Upper lobe of right lung (tissue), 1 donor: ENCODE results near the gene CD34. TPM values are rescaled to one million over a fixed set of nuclear protein-coding genes. Genes with fewer than 3 reads are reported as not detected.

Experiments
- ATAC-seq: fragments of 200-7000 bp; cut with Tn5 transposase; one replicate; pipeline ENCODE4 v1.9.1; 2020; ENCODE audit warnings: mild to moderate bottlenecking, moderate library complexity
- DNase-seq: peaks from one replicate; pipeline ENCODE4 v3.0.0-alpha.2; 2020
- H3K27ac ChIP-seq: fragments of 200-600 bp; one replicate; pipeline ENCODE4 v1.8.0; 2022
- H3K27me3 ChIP-seq: fragments of 200-600 bp; one replicate; pipeline ENCODE4 v1.8.0; 2022; ENCODE audit warnings: mild to moderate bottlenecking
- H3K36me3 ChIP-seq: fragments of 200-600 bp; one replicate; pipeline ENCODE4 v1.8.0; 2022
- H3K4me1 ChIP-seq: fragments of 200-600 bp; one replicate; pipeline ENCODE4 v1.8.0; 2022
- H3K4me3 ChIP-seq: fragments of 200-600 bp; one replicate; pipeline ENCODE4 v1.8.0; 2022; ENCODE audit warnings: mild to moderate bottlenecking
- H3K9me3 ChIP-seq: fragments of 200-600 bp; one replicate; pipeline ENCODE4 v1.8.0; 2022
- intact Hi-C: fragments of 100-400 bp; cut with DNase I; formaldehyde crosslinking; loops from one replicate; pipeline ENCODE4 v1.11.0; 2022
- total RNA-seq: library from RNA; stranded (reverse); fragmentation: NEBNext Ultra II Directional; extraction: Animal tissue kit (Norgen Biotek cat#: 25700); gene quantifications from one replicate; pipeline ENCODE4 v1.2.1, GENCODE V29; 2021
- TF ChIP-seq, protein P1 (sequence below): fragments of 200-600 bp; IDR thresholded peaks from one replicate; pipeline ENCODE4 v1.8.0; 2022; ENCODE audit warnings: antibody characterized with exemption
- donor health status: DM: no; HTN: yes; CAD: no; lungs with severe emphysema.

The CD34 gene
- total RNA-seq, 1 donor from 2014 or later: 50.7 TPM

DNA sequence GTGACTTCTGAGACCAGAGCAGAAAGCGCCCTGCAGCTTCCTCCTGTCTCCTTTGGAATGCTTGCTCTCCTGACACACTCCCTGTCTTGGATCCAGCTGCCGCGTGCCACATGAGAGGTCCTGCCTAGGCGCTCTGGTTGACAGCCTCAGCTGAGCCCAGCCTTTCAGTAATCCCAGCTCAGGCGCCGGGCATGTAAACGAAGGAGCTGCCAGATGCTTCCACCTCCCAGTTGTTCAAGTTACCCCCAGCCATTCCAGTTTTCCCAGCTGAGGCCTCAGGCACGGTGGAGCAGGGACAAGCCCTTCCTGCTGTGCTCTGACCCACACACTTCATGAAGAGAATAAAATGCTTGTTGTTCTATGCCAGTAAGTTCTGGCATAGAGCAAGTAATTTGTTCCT, 14.3 kb upstream of the CD34 start:
- H3K9me3 ChIP-seq: no peaks in the 10 kb centered on the region
- H3K27ac ChIP-seq: peak overlapping the region; percentile 61
- TF ChIP-seq, protein P1, sequence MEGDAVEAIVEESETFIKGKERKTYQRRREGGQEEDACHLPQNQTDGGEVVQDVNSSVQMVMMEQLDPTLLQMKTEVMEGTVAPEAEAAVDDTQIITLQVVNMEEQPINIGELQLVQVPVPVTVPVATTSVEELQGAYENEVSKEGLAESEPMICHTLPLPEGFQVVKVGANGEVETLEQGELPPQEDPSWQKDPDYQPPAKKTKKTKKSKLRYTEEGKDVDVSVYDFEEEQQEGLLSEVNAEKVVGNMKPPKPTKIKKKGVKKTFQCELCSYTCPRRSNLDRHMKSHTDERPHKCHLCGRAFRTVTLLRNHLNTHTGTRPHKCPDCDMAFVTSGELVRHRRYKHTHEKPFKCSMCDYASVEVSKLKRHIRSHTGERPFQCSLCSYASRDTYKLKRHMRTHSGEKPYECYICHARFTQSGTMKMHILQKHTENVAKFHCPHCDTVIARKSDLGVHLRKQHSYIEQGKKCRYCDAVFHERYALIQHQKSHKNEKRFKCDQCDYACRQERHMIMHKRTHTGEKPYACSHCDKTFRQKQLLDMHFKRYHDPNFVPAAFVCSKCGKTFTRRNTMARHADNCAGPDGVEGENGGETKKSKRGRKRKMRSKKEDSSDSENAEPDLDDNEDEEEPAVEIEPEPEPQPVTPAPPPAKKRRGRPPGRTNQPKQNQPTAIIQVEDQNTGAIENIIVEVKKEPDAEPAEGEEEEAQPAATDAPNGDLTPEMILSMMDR: no peak
- H3K27me3 ChIP-seq: no peaks in the 10 kb centered on the region
- peak; percentile 60 for ATAC-seq
- H3K36me3 ChIP-seq: no peaks in the 10 kb centered on the region
- intact Hi-C loops: no loop called here
- peaks cover 30% of the 10 kb centered on the region for H3K4me1 ChIP-seq
- no peak for DNase-seq
- no peak overlapping the region for H3K4me3 ChIP-seq

DNA sequence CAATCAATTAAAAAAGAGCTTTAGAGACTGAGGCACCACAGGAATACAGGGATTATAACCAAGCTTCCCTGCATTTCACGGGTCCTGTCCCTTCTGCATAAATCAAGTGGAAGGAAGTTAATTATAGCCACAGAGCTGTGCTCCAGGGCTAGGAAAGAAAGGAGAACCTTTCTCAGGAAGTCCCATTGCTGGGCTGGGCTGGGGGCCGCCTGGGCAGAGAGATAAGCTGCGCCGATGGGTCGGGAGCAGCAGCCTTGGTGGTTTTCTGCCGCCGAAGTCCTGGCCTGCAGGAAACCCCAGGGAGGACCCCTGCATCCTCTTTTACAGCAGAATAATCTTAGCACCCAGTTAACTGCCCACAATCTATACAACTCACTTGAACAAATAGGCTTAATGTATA, 12.6 kb upstream of the CD34 start:
- Histone ChIP-seq H3K9me3 (no peaks in the 10 kb centered on the region), H3K27me3 (no peaks in the 10 kb centered on the region), H3K27ac (no peak overlapping the region), H3K4me1 (peaks cover 45% of the 10 kb centered on the region), H3K4me3 (no peak overlapping the region), H3K36me3 (no peaks in the 10 kb centered on the region)
- ATAC-seq (peak; percentile 23), DNase-seq (no peak)
- TF ChIP-seq, protein P1: no peak
- intact Hi-C loops: no loop called here

DNA sequence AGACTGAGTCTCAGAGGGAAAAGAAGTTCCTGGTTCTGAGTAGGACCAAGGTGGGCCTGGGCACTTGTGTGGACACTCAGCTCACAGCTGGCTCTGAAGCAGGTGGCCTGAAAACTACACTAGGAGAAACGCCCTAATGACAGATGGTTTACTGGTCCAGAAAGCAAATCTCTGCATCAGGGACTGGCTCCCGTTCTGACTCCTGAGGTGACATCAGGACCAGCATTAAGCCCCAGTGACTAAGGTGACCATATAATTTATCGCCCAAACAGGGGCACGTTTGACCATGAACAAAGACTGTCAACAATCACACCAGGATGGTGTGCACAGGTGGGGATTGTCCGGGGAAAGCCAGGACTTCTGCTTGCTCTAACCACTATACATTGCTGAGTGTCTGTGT, 12.2 kb upstream of the CD34 start:
- intact Hi-C loops: no loop called here
- Histone ChIP-seq H3K9me3 (no peaks in the 10 kb centered on the region), H3K4me1 (peaks cover 49% of the 10 kb centered on the region), H3K27ac (peak overlapping the region; percentile 76), H3K4me3 (no peak overlapping the region), H3K36me3 (no peaks in the 10 kb centered on the region), H3K27me3 (no peaks in the 10 kb centered on the region)
- ATAC-seq: no peak
- TF ChIP-seq, protein P1: no peak
- DNase-seq: no peak

DNA sequence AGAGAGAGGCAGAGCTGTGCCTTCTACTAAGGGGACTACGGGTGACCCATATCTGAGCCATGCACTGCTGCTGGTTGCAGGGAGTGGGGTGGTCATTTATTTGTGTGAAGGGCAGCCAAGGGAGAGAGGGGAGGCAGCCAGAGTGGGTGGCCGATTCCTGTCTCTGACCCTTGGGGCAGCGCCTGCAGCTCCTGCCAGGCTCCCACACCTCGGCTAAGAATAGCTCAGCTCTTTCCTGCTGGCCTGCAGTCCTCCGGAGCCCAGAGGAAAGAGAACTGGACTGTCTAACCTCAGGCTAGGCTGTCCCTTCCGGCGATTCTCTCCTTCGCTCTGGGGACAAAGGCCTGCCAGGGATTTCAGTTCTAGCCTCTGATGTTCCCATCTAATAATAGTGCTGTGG, 11.6 kb upstream of the CD34 start:
- Histone ChIP-seq H3K9me3 (no peaks in the 10 kb centered on the region), H3K27me3 (no peaks in the 10 kb centered on the region), H3K4me1 (peaks cover 52% of the 10 kb centered on the region), H3K4me3 (no peak overlapping the region), H3K36me3 (no peaks in the 10 kb centered on the region), H3K27ac (peak overlapping the region; percentile 76)
- intact Hi-C loops: no loop called here
- ATAC-seq (peak; percentile 74), DNase-seq (no peak)
- TF ChIP-seq, protein P1: no peak

DNA sequence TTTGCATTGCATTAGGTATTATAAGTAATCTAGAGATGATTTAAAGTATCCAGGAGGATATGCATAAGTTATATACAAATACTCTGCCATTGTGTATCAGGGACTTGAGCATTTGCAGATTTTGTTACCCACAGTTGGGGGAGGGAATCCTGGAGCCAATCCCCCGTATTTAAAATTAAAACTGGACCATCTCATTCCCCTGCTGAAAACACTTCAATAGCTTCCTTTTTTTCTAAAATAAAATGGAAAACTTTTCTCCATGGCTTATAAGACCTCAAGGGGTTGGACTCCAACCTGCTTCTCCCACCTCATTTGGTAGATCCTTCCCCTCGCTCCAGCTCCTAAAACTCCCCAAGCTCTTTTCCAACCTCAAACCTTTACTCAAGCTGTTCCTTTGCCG, 10.4 kb upstream of the CD34 start:
- no peak for DNase-seq
- intact Hi-C loops: no loop called here
- Histone ChIP-seq H3K4me1 (peaks cover 52% of the 10 kb centered on the region), H3K9me3 (no peaks in the 10 kb centered on the region), H3K4me3 (no peak overlapping the region), H3K36me3 (no peaks in the 10 kb centered on the region), H3K27me3 (no peaks in the 10 kb centered on the region), H3K27ac (no peak overlapping the region)
- TF ChIP-seq, protein P1: no peak
- no peak for ATAC-seq

DNA sequence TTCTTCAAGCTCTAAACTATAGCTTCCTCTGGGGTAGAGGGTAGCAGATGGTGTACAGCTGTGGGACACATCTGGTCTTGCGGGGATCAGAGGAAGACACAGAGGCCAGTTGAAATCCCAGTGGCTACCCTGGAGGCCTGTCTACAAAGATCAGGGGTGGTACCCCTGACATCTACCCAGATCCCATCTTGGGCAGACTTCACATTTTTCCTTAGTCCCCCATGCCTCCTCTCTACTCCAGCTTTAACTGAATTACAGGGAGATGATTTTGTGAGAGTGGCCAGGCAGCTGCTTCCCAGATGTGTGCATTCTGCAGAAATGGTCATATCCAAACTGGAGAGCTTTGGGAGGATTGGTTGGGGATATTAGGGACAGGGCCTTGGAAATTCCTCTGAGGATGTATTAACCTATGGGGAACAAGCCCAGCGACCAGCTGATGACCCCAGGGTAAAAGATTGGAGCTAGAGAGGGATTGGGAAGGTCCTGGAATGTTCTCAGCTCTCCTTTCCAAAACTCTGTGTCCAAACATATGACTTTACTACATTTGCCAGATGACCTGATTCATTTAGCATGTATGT, 9.6 kb upstream of the CD34 start:
- intact Hi-C loops: no loop called here
- Histone ChIP-seq H3K27ac (no peak overlapping the region), H3K9me3 (no peaks in the 10 kb centered on the region), H3K27me3 (no peaks in the 10 kb centered on the region), H3K4me3 (no peak overlapping the region), H3K4me1 (peaks cover 52% of the 10 kb centered on the region), H3K36me3 (no peaks in the 10 kb centered on the region)
- no peak for ATAC-seq
- TF ChIP-seq, protein P1: no peak
- no peak for DNase-seq
